ENCODE data around the gene ATOH8.
"Not testable (repeated sequence)": the region's sequence is repeated elsewhere in the genome, so short reads cannot be mapped to it uniquely, and the experiment has no call there.

ATOH8 gene, protein sequence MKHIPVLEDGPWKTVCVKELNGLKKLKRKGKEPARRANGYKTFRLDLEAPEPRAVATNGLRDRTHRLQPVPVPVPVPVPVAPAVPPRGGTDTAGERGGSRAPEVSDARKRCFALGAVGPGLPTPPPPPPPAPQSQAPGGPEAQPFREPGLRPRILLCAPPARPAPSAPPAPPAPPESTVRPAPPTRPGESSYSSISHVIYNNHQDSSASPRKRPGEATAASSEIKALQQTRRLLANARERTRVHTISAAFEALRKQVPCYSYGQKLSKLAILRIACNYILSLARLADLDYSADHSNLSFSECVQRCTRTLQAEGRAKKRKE

DNA sequence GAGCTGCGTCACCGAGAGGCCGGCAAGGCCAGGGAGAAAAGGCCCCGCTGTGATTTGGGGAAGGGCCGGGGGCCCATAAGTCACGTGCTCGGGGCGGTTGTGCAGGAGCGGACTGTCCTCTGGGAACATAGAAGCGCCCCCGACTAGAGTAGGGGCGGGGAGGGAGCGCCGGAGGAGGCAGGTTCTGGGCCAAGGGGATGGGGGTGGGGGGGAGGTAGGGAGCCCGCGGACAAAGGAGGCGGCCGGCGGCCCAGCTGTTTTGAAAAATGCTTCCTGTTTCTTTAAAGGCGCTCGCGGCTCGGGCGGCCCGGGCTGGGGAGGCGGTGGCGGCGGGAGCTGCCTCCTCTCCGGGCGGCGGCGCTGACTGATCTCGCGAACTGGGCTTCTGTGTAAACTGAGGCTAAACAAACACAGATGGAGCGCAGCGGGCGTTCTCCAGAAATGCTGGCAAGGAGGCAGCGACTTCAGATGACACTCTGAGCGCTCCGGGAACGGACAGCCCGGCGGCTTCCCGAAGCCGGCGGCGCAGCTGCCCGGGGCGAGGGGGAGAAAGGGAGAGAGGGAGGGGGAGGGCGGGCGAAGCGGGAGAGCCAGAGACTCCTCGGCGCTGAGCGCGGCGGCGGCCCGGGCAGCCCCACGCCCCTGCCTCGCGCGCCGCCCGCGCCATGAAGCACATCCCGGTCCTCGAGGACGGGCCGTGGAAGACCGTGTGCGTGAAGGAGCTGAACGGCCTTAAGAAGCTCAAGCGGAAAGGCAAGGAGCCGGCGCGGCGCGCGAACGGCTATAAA is at the start of gene ATOH8:
Gene ATOH8, plus strand, starts transcription at position 467 of the 788 bp plus-strand sequence. Its CDS starts 199 bp downstream, at position 666.
- peak; percentile 43 to 61 for DNase-seq

DNA sequence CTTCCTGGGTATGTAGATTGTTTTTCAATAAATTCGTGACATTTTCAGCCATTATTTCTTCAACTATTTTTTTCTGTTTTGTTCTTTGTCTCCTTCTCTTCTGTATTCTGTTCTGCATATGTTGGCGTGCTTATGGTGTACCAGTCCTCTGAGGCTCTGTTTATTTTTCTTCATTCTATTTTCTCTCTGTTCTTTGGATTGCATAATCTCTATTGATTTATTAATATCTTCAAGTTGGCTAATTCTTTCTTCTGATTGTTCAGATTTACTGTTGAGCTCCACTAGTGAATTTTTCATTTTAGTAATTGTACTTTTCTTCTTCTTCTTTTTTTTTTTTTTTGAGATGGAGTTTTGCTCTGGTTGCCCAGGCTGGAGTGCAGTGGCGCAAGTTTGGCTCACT is 49.8 kb upstream of the ATOH8 start:
- no peak for DNase-seq

DNA sequence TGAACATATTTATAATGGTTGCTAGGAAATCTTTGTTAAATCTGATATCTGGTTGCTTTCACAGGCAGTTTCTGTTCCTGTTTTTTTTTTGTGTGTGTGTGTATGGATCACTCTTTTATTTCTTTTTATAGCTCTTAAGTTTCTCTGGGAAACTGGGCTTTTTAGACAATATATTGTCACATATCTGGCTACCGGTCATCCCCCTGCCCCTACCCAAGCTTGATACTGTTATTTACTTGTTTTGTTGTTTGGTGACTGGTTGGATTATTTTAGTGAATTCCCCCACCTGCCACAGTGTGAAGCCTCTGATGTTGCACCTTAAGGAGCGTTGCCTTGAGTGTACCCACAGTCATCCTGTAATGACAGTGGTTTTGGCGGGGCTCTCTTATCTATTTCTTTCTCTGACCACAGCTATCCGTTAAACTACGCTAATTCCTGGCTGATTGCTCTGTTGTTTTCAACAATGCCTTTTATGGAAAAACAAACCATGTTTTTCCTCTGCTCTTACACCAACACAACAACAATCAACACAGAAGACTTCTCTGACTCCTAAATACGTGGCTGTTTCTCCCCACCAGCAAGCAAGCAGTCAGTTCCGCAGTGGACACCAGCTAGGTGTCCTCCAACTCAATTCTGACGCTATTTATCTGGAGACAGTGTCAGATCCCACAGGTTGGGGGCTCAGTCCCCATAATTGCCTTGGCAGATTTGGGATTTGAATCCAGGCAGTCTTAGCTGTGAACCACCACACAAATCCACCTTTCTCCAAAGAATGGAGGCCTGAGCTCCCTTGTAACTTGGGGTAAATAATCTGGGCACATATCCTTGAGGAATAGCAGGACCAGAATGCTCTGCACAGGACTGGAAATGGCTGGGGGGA is 48.8 kb upstream of the ATOH8 start:
- DNase-seq, result no peak

DNA sequence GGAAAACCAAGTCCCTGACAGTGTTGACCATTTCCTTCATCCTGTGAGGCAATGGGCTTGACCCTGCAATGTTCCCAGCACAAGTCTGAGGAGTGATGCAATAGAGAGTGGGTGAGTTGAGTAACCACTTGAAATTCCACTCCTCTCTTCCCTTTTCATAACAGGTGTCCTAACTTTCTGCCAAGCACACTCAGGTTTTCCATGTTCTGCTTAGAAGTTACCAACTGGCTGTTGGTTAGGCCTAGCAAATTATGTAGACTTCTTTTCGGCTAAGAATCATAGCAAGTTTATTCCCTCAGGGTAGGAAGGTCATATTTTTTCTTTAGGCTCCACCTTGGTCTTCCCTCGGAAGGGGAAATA is 48.1 kb upstream of the ATOH8 start:
- no peak for DNase-seq

DNA sequence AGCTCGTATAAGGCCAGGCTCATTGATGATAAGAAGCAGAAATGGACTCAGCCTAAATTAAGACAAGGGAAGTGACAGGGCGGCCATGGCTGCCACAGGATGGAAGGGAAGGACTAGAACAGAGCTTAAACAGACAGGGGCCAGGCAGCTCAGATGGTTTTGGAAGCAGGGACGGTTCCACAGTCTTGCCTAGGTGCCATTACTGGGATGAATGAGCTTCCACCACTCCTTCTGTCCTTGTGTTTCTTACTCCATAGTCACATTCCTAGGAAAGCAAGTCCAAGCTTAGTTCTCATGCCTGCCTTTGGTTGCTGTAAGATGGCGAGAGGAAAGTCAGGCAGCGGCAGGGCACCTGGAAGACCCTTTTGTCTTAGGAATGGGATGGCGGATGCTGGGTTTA is 47.7 kb upstream of the ATOH8 start:
- DNase-seq, result no peak

DNA sequence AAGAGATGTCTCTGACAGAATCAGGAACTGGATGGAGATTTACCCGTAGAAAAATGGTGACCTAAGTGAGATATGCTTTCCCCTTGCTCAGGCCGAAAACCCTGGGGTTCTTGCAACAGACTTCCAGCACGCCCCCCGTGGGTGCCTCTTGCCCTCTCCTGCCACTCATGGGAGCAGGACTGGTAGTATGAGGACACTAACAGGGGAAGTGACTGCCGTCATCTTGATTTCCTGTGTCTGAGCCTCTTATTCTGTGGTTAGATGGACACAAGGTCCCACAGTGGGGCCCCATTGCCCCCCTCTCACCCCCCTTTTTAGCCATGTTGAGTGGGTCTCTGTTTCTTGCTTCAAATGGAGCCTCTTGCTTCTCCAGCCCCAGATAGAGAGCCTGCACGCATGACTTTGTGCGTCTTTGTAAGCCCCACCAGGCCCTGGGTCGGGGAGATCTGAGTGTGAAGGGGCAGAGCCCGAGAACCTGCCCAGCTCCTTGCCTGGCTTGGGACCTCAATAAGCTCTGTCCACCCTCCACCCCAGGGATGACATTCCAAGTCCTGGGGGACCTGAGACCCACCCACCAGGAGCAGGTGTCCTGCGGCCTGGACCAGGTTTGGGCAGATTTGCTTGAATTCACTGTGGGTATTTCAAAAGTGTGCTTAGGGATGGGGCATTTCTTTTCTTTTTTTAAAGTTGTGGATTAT is 47.0 kb upstream of the ATOH8 start:
- no peak for DNase-seq

DNA sequence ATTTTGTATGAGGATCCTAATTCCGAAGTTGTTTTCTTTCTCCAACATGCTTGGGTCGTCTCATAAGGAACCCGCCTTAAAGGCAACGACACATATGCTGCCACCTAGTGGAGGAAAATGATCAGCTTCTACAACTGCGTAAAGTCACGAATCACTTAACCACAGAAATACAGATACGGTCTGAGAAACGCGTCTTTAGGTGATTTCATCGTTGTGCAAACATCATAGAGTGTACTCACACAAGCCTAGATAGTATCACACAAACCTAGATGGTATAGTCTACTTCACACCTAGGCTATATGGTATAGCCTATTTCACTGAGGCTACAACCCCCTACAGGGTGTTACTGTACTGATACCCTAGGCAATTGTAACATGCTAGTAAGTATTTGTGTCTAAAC is 46.5 kb upstream of the ATOH8 start:
- DNase-seq, result peak; percentile 68 to 69

DNA sequence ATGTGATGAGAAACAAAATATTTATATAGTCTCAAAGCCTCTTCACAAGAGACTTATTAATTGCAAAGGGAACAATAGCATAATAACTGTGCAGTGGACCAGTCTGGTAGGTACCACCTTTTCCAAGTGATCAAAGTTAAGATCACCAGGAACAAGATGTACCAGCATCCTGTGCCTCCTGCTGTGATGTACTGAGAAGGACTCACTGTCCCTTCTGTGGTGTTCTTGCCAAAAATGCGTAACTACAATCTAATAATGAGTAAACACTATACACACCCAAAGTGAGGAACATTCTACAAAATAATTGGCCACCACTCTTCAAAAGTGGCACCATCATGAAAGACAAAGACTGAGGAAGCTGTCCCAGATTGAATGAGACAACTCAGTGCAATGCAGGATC is 45.1 kb upstream of the ATOH8 start:
- no peak for DNase-seq

DNA sequence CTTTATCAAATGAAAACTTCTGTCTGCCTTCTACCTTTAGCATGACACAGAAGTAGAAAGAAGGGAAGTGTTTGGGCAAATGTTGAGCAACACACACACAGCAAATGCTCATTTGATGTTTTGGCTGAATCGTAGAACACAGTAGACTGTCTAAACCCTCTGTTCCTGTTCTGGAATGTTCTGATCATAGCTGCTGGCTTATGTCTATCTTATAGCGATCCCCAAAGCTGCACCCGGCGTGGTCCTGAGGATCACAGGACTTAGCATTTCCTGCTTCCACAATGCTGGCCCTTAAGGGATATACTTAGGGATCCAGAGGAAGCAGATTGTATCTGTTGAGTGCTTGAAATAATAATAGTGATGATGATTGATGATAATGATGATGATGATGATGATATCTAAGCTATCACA is 44.4 kb upstream of the ATOH8 start:
- no peak for DNase-seq

DNA sequence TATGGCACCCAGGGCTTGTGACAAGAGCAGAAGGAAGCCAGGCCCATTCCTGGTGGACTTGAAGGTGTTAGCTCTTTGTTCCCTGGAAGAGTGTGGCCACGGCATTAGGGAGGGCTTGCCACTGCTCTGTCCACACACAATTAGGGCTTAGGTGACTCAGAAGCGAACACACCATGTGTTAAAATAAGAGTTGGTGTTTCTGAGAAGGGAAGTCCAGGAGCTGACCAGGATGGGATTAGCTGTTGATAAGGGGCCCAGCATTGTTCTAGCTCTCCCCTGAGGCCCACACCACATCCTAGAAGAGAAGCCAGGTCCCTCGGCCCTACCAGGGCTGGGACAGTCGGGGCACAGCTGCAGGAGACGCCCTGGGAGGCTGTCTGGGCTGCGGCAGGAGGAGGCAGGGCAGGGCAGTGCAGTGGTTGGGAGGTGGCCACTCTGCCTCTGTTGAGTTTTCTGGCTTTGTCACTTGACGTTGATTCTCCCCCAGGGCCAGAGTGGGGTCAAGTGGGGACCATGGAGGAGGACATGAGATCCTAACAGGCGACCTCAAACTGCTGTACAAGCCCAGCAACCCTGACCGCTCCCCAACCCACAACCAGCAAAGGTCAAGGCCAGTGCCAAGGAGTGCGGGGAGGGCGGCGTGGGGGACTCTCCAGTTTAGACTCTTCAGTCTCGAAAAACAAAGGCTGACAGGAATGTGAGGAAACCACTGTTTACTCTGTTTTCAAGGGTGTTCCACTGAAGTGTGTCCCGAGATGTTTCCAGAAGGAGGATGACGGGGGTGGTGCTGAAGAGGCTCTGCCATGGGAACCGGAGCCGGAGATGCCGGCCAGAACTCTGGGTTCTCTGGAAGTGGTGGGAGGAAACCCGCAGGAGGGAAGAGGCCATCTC is 42.9 kb upstream of the ATOH8 start:
- no peak for DNase-seq

DNA sequence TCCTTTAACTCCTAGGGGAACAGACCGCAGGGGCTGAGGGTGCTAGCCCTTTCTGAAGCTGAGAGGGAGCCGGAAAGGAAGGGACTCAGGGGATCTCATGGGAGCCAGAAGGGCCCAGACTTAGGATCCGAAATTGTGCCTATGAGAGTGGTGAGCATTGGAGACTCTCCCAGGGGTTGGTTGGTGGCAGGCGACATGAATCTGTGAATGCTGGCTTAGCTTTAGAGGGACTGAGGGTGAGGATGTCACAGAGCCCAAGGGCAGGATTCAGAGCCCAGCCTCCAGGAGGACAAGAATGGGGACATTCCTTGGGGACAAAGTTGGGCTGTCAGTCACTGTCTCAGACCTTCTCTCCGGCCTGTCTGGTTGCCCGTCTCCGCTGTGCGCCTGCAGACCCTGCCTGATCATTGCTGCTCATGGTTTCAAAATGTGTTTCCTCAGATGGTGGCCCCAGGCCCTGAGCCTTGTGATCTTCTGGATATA is 42.2 kb upstream of the ATOH8 start:
- no peak for DNase-seq

DNA sequence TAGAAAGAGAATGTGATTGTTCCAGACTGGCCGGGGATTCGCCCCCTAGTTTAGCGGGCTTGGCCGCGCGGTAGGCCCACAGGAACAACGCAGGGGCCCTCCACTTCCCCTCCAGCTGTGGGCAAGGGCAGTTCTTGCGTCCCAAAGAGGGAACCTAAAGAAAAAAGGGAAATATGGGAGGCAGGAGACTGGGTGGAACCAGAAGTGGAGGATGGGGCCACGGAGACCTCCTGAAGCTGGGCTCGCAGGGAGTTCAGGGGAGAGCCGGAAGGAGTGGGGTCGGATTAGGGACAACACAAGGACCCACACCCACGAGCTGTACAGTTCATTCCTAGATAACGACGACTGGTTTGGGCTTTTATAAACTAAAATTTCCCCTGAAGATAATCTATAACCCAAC is 41.5 kb upstream of the ATOH8 start:
- DNase-seq, result no peak

DNA sequence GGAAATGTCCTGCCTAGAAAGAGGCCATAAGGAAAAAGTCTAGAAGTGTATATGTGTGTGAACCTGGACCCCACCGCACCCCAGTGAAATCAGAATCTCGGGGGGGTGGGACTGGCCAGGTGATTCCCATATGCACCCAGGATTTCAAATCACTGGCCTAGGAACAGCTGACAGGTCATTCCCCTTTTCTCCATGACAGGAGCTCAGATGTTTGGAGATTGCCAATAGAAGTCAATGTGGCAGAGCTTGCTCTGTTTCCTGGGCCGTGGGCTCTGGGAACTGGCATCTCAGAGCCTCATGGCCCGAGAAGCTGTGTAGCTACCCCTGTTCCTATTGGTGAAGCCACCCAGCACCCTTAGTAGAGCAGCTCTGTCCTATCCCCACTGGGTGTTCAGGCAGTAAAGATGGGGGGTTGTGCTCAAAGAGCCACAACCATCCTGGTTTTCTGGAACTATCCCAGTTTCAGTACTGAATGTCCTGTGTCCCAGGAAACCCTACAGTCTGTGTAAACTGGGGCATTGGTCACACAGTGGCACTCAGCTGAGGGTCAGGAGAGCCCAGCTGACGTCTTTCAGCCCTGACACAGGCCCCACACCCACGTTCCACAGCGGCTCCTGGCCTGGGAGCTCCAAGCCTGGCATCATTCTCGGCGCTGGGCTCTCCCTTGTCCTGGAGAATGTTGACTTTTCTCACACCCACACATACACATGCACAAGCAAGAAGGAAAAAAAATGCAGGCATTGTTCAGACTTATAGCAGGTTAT is 40.8 kb upstream of the ATOH8 start:
- DNase-seq, result no peak

DNA sequence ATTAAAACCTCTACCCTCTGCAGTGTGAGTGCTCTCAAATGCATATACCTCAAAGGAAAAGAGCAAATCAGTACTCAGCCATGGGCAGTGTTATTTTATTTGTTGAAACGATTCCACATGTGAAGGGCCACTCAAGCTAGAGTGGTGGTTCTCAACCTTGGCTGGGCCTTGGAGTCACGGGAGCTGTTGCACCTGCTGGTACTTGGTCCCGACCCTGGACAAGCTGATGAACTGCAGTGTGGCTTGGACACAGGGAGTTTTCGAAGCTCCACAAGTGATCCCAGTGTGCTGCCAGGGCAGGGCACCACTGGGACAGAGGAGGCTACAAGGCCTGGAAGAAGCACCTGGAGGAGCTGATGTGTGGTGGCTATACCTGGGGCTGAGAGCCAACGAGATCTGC is 40.0 kb upstream of the ATOH8 start:
- peak; percentile 27 to 62 for DNase-seq

DNA sequence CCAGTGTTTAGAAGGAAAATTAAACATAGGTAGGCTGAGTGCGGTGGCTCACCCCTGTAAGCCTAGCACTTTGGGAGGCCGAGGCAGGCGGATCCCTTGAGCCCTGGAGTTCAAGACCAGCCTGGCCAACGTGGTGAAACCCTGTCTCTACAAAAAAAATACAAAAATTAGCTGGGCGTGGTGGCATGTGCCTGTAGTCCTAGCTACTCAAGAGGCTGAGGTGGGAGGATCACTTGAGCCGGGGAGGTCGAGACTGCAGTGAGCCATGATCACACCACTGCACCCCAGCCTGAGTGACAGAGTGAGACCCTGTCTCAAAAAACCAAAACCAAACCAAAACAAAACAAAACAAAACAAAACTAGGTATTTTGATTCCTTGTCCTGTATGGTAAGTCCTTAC is 39.4 kb upstream of the ATOH8 start:
- DNase-seq, result not testable (repeated sequence)

DNA sequence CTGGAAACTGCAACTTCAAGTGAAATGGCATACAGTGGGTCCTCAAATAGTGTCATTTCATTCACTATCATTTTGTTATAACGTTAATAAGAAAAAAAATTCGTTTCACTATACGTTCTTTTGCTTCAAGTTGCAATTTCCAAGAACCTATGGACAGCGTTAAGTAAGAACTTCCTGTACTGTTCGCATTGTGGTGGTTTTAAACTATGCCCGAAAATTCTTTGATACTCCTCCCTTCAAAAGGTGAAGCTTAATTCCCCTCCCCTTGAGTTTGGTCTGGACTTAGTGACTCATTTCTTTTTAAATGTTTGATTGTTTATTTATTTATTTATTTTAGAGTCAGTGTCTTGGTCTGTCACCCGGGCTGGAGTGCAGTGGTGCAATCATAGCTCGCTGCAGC is 39.0 kb upstream of the ATOH8 start:
- no peak for DNase-seq

DNA sequence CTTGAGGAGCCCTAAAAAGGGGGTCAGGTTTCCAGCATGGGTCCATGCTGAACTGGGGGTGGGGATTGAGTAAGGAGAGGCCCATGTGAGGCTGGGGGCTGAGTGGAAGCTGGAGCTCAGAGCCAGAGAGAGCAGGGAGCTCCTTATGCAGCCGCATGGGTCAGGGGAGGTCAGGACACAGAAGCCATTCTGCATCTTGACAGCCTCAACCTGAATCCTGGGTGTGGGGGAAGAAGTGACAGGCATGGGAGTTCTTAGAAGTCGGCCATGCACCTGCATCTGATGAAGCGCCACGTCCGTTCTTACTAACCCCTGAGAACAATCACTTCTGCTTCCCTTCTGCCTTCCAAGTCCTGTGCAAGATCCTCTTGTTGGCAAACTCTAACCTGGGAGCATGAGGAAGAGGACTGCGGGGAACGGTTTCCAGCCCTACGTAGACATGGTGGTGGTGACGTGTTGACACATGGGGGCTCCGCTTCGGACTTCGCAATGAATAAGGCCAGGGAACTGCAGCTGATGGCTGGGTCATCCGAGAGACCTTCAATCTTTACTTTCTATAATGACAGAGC is 37.4 kb upstream of the ATOH8 start:
- DNase-seq, result no peak

DNA sequence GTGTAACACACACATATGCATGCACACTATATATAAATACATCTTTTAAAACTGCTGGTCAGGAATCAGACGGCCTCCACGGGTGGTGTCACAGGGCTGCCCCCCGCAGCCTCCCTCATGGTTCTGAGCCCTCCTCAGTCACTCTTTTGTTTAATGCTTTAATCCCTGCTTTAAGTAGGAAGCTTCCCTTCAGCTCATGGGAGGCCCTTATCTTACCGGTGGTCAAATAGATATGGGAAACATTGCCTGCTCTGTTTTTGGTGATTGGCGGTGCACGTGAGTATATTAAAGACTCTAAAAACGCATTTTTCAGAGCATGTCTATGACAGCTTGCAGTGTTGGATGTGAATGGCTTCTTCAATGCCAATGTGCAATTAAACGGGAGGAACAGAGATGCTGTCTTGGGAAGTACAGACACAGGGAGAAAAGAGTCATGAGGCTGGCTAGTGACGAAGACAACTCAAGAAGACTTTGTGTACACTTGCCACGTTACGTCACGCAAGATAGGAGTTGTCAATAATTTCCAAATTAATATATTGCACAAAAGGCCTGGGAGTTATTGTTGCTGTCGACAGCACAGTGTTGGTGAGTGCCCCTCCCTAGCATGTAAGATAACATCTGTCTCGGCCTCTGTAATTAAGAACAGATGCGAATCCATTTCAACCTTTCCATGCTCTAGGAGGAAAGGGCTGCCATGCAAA is 36.3 kb upstream of the ATOH8 start:
- no peak for DNase-seq

DNA sequence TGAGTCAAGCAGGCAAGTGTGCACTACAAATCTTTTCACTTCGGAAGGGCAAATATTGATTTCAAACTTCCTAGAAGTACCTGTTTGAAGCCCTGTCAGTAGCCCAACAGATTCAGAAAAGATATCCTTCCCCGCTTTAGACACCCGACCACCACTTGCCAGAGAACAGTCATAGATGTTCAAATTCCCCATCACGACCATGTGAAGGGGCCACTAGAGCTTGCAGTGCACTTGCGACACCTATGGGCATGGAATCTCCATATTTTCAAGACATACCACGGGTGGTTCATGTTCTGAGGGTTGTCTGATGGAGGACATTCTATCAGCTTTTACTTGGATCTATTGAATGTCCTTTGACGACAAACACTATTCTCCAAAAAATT is 35.8 kb upstream of the ATOH8 start:
- DNase-seq, result no peak
